Aorta (tissue), 5 donors: ENCODE data around the gene SORBS1. TPM values are rescaled to one million over a fixed set of nuclear protein-coding genes. Genes with fewer than 3 reads are reported as not detected.

Experiments used
- ATAC-seq: fragments of 200-7000 bp; cut with Tn5 transposase; one replicate; pipeline ENCODE4 v1.9.1; 2022; ENCODE audit warnings: moderate library complexity; ENCODE audit not compliant: low FRiP score
- DNase-seq, 2 donors: peaks; one replicate each; pipeline ENCODE4 v3.0.0-alpha.2; 2020
- H3K27ac ChIP-seq, 2 donors: one replicate each; pipeline ENCODE4 v1.5.1; 2013; ENCODE audit warnings: low read length in 2 of 2, mild to moderate bottlenecking in 2 of 2, moderate library complexity in 2 of 2, control low read depth in 1 of 2, inconsistent platforms in 1 of 2, low read depth in 1 of 2
- H3K27me3 ChIP-seq, 2 donors: one replicate each; pipeline ENCODE4 v1.6.1; 2013; ENCODE audit warnings: control low read depth in 1 of 2, low read length in 1 of 2, mild to moderate bottlenecking in 1 of 2, moderate library complexity in 1 of 2; ENCODE audit not compliant: insufficient read depth in 2 of 2, control insufficient read depth in 1 of 2
- H3K36me3 ChIP-seq, 2 donors: one replicate each; pipeline ENCODE4 v1.6.1; 2013; ENCODE audit warnings: control low read depth in 1 of 2, low read length in 1 of 2, mild to moderate bottlenecking in 1 of 2; ENCODE audit not compliant: insufficient read depth in 2 of 2, control insufficient read depth in 1 of 2
- H3K4me1 ChIP-seq, 2 donors: one replicate each; pipeline ENCODE4 v1.6.1; 2013; ENCODE audit warnings: low read length in 2 of 2, control low read depth in 1 of 2, mild to moderate bottlenecking in 1 of 2, moderate library complexity in 1 of 2; ENCODE audit not compliant: insufficient read depth in 2 of 2, control insufficient read depth in 1 of 2
- H3K4me3 ChIP-seq, 2 donors: one replicate each; pipeline ENCODE4 v1.5.1; 2013; ENCODE audit warnings: low read length in 2 of 2, control low read depth in 1 of 2, mild to moderate bottlenecking in 1 of 2
- H3K9me3 ChIP-seq: one replicate; pipeline ENCODE4 v1.6.1; 2013; ENCODE audit warnings: mild to moderate bottlenecking, low read length; ENCODE audit not compliant: control insufficient read depth
- whole genome bisulfite sequencing, 2 donors: extraction: QIAGEN DNeasy Blood & Tissue Kit; methylation state at CpG; one replicate each; pipeline ENCODE4 v1.1.7; 2013; 5-methylcytosine and 5-hydroxymethylcytosine counted together
- intact Hi-C, 2 donors: fragments of 100-400 bp; cut with DNase I; formaldehyde crosslinking; loops; one replicate each; pipeline versions ENCODE4 v1.14.2 to v1.15.0; 2022
- long read RNA-seq, 2 donors: library from polyadenylated mRNA; unstranded; transcript quantifications; one replicate each; pipeline ENCODE4 v2.0.0, GENCODE V29; 2020 to 2021
- polyA plus RNA-seq, 2 donors: library from polyadenylated mRNA; stranded (reverse); fragments of 200-250 nt; gene quantifications; one replicate each; pipeline ENCODE4 v1.2.3, GENCODE V29; 2013
- total RNA-seq, 2 donors: library from RNA; stranded (reverse); fragmentation: NEBNext Ultra II Directional; extraction: Animal tissue kit (Norgen Biotek cat#: 25700); gene quantifications; one replicate each; pipeline ENCODE4 v1.2.1, GENCODE V29; 2021
- donor health status: healthy with polysubstance abuse.
- donor health status: Bipolar disorder and iron deficiency.
- donor health status: DM: no; HTN: no; CAD: no.
- donor health status: DM: no; HTN: no; CAD: no.
- donor health status: DM: yes; HTN: yes; CAD: no.

The SORBS1 gene
- total RNA-seq (1,000 to 10,000 TPM in 1 of 2 donors, 100 to 1,000 TPM in 1; 591 to 1,478 TPM), polyA plus RNA-seq (100 to 1,000 TPM; 371 to 372 TPM)
- long read RNA-seq, donor 1, partial matches to known transcripts = 105 of 630 reads
- long read RNA-seq, donor 1, other reads (novel, unspliced or antisense) = 524 of 630 reads
- long read RNA-seq, donor 2, partial matches to known transcripts = 44 of 221 reads
- long read RNA-seq, donor 2, other reads (novel, unspliced or antisense) = 176 of 221 reads

DNA sequence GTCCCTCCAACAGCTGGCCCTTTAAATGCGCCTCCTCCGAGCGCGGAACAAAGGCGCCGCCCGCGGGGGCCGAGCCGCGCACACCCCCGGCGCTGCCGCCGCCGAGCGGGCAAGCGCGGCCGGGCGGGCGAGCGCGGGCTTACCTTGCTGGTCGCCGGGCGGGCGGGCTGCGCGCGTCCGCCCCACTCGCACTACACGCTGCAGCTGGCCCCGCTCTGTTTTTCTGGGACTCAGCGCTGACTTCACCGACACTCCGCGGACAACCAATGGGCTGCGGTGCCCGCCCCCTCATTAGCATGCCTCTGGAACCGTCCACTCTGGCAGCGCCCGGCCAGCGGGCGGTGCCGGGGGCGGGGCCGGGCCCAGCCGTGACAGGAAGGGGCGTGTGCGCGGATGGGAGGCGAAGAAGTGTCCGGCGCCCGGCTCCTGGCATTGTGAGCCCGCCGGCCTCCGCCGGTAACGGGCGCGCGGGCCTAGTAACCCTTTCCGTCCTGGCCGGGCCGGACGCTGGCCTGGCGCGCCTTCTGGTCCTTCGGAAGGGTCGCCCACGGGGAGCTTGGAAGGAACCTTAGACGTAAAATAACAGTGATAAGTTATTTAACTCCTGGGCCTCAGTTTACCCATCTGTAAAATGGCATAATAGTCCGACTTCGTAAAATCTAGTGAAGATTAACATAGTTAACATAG, at the start of gene SORBS1:
Gene SORBS1, minus strand, starts transcription at position 195 of the 687 bp plus-strand sequence. CDS start 120,236 bp downstream, outside the sequence.
- no peaks in the 10 kb centered on the region for H3K4me1 ChIP-seq
- H3K27ac ChIP-seq = peak within 1 kb of the TSS; percentile 78 to 95
- 1% methylated on average over 56 to 77 of the region's 77 CpGs for WGBS, 2 donors
- intact Hi-C loops = loop anchor here in 1 of 2 donors (5.0 kb wide), 2 partner anchors 41 to 119 kb away; no protein-coding TSS in a partner anchor
- H3K9me3 ChIP-seq = no peaks in the 10 kb centered on the region
- peak; percentile 97 for ATAC-seq
- peak; percentile 97 to 98 for DNase-seq
- peak within 1 kb of the TSS; percentile 96 to 97 for H3K4me3 ChIP-seq
- H3K27me3 ChIP-seq = no peaks in the 10 kb centered on the region
- no peaks in the 10 kb centered on the region for H3K36me3 ChIP-seq

DNA sequence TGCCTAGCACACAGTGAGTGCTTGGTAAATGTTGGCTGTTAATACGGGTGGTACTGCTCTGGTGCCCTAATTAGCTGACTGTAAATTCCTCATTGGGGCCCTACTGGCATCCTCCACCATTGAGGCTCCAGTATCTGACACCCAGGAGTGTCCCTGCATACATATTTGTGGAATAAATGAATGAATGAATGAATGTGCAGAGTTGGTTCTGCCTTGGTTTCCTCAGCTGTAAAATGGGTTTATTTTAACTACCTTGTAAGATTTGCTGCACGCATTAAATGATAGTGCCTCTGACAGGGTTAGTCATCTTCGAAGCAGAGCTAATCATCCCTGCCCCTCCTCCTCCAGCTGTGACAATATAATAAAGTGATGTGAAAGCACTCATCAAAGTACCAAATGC, 49.6 kb upstream of the SORBS1 start:
- WGBS, 2 donors = 89 to 94% methylated on average over 3 of the region's 3 CpGs
- H3K9me3 ChIP-seq = no peaks in the 10 kb centered on the region
- no peak overlapping the region for H3K27ac ChIP-seq
- intact Hi-C loops = no loop called here
- peaks cover 2 to 3% of the 10 kb centered on the region in 2 donors for H3K4me1 ChIP-seq
- H3K4me3 ChIP-seq = no peak overlapping the region
- H3K36me3 ChIP-seq = peaks cover 0 to 14% of the 10 kb centered on the region in 2 donors
- H3K27me3 ChIP-seq = no peaks in the 10 kb centered on the region
- DNase-seq (no peak), ATAC-seq (no peak)

DNA sequence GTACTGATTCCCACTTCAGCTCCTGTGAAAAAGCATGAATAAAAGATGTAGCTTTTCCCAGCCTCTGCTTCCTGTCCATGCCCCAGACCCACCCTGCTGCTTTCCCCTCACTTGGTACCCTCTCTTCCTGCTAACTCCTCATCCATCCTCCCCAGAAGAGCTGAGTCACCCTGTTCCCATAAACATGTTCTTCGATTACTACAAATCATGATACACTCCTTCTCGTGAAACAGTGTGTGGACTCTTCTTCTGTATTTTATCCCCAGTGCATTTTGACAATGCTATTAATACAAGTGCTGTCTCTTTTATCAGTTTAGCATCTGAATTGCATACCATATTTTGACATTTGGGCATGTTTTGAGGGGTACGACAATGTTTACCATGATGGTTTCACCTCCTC, 45.8 kb upstream of the SORBS1 start:
- H3K9me3 ChIP-seq = no peaks in the 10 kb centered on the region
- DNase-seq = no peak
- WGBS, 2 donors = 49 to 60% methylated on average over 3 of the region's 3 CpGs
- H3K27me3 ChIP-seq = no peaks in the 10 kb centered on the region
- intact Hi-C loops = loop anchor here in 1 of 2 donors (10.0 kb wide), 1 partner anchor 362 kb away; no protein-coding TSS in a partner anchor
- H3K4me1 ChIP-seq = peaks cover 3 to 12% of the 10 kb centered on the region in 2 donors
- H3K4me3 ChIP-seq = no peak overlapping the region
- peak overlapping the region in 1 of 2 donors; percentile 42 for H3K27ac ChIP-seq
- H3K36me3 ChIP-seq = peaks cover 0 to 7% of the 10 kb centered on the region in 2 donors
- peak; percentile 22 for ATAC-seq

DNA sequence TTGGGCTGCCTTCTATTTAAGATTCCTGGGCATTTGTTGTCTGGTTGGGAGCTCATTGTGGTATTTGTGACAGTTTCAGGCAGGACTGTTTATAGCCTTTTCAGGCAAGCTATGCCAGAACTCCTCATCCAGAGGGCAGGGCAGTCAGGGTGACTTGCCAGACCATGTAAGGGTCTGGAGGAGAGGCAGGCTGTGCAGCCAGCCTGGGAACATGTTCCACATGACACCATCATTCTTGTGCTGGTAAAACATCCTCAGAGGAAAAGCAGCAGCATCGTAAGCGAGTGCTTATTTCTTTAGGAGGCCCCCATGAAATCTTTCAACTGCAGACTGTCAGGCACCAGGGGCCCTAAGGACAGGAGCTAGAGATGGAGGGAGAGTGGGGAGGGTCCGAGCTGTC, 44.0 kb upstream of the SORBS1 start:
- peaks cover 3 to 12% of the 10 kb centered on the region in 2 donors for H3K4me1 ChIP-seq
- intact Hi-C loops = loop anchor here in 1 of 2 donors (10.0 kb wide), 1 partner anchor 360 kb away; no protein-coding TSS in a partner anchor
- peaks cover 0 to 4% of the 10 kb centered on the region in 2 donors for H3K36me3 ChIP-seq
- ATAC-seq (peak; percentile 78), DNase-seq (peak; percentile 61 to 81)
- WGBS, 2 donors = 20 to 23% methylated on average over 3 of the region's 3 CpGs
- no peaks in the 10 kb centered on the region for H3K9me3 ChIP-seq
- H3K27ac ChIP-seq = peak overlapping the region in 1 of 2 donors; percentile 91
- H3K27me3 ChIP-seq = no peaks in the 10 kb centered on the region
- no peak overlapping the region for H3K4me3 ChIP-seq

DNA sequence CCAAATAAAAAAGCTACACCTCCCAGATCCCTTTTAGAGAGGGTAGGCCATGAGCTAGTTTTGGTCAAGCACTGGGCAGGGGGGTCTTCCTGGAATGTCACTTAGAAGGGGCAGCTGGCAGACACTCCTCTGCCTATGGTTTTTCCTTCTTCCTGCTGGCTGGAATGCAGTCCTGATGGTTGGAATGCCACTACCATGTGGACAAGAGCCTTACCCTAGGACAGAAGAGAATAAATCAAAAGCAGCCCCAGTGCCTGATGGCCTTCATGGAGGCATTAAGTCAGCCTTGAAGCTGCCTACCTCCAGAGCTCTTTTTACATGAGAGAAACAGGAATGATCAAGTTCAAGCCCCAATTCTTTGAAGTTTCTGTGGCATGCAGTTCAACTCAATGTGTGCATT, 43.5 kb upstream of the SORBS1 start:
- Histone ChIP-seq H3K27ac (peak overlapping the region; percentile 68 to 91), H3K36me3 (peaks cover 0 to 4% of the 10 kb centered on the region in 2 donors), H3K4me3 (no peak overlapping the region), H3K27me3 (no peaks in the 10 kb centered on the region), H3K4me1 (peaks cover 3 to 12% of the 10 kb centered on the region in 2 donors), H3K9me3 (no peaks in the 10 kb centered on the region)
- DNase-seq = no peak
- no peak for ATAC-seq
- intact Hi-C loops = loop anchor here (5.0 to 10.0 kb wide), 3 partner anchors 42 to 360 kb away; partner anchors contain the start of gene SORBS1 (in 1 of the 2)

DNA sequence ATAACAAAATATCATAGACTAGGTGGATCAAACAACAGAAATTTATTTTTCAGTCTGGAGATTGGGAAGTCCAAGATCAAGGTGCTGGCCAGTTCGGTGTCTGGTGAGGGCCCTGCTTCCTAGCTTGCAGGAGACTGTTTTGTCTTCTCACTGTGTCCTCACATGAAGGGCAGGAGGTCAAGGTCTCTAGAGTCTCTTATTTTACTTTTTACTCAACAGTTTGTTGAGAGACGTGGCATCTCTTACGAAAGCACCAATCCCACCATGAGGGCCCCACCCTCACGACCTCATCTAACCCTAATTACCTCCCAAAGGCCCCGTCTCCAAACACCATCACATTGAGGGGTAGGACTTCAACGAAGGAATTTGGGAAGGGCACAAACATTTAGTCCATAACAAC, 41.2 kb upstream of the SORBS1 start:
- Histone ChIP-seq H3K9me3 (no peaks in the 10 kb centered on the region), H3K27ac (no peak overlapping the region), H3K4me3 (no peak overlapping the region), H3K4me1 (peaks cover 3 to 12% of the 10 kb centered on the region in 2 donors), H3K36me3 (no peaks in the 10 kb centered on the region), H3K27me3 (no peaks in the 10 kb centered on the region)
- ATAC-seq (no peak), DNase-seq (no peak)
- WGBS, 2 donors = 75 to 81% methylated on average over 6 of the region's 6 CpGs
- intact Hi-C loops = loop anchor here (5.0 to 10.0 kb wide), 3 partner anchors 40 to 358 kb away; partner anchors contain the start of gene SORBS1 (in 1 of the 2)

DNA sequence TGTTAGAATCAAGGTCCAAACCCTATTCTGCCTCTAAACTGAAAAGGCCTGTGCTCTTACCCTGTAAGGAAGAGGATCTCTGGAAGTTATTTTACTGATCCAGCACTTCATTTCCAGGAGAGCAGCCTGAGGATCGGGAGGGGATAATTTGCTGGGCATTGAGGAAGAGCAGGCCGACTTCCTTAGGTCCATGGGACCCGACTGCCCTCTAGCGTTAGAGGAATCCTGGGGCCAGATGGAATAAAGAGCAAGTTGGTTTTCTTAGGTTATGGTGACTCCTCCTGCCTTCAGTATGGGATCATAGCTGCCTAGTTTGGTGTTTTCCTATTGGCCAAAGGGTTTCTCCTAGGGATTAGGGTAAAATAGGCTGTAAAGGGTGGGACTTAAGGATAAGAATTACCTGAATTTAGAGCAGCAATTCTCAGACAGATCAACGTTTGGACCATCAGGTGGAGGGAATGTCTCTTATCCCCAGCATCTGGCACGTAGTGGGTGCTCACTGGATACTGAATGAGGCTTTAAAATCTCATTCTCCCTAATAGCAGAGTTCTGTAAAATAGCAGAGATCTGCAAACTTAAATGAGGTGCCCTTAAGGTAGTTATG, 40.0 kb upstream of the SORBS1 start:
- DNase-seq (peak; percentile 85 to 88), ATAC-seq (peak; percentile 90)
- intact Hi-C loops = loop anchor here (1.0 to 10.0 kb wide), 6 partner anchors 39 to 356 kb away; partner anchors contain the start of gene SORBS1 (in 1 of the 2)
- H3K27ac ChIP-seq = no peak overlapping the region
- WGBS, 2 donors = 15 to 19% methylated on average over 6 of the region's 6 CpGs
- H3K4me1 ChIP-seq = peaks cover 0 to 10% of the 10 kb centered on the region in 2 donors
- no peaks in the 10 kb centered on the region for H3K9me3 ChIP-seq
- no peaks in the 10 kb centered on the region for H3K36me3 ChIP-seq
- H3K27me3 ChIP-seq = no peaks in the 10 kb centered on the region
- H3K4me3 ChIP-seq = no peak overlapping the region

DNA sequence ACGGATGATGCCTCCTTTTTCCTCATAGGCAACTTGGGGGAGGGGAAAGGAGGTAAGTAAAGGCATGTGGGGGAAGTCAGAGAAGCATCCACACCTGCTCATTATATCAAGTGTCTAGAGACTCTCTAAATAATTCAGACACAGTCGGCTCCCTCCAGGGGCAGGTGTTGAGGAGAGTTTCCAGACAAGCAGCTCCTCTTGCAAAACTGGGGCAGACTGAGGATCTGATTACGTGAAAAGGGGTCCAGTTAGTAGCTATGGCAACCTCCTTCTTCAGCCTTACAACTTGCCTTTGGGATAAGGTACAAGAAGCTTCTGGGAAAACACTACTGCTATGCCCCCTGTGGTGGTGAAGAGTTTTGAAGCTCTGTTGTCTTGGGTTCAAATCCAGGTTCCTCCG, 39.0 kb upstream of the SORBS1 start:
- intact Hi-C loops = loop anchor here (2.0 to 10.0 kb wide), 4 partner anchors 38 to 355 kb away; partner anchors contain the start of gene SORBS1 (in 1 of the 2)
- ATAC-seq (no peak), DNase-seq (no peak)
- WGBS, 2 donors = 89 to 90% methylated on average over 4 of the region's 4 CpGs
- Histone ChIP-seq H3K36me3 (no peaks in the 10 kb centered on the region), H3K4me3 (no peak overlapping the region), H3K27me3 (no peaks in the 10 kb centered on the region), H3K4me1 (peaks cover 0 to 4% of the 10 kb centered on the region in 2 donors), H3K9me3 (no peaks in the 10 kb centered on the region), H3K27ac (no peak overlapping the region)
